NCI-H1092 treated with DMSO at 0.1 percent for 48 hours (cell line): ENCODE results near the gene ARHGEF7.
"Not testable (repeated sequence)": the region's sequence is repeated elsewhere in the genome, so short reads cannot be mapped to it uniquely, and the experiment has no call there.

ENCODE experiments used
- DNase-seq: peaks from one replicate; lab custom pipeline; 2025; lab: John Stamatoyannopoulos, UW

The ARHGEF7 gene

DNA sequence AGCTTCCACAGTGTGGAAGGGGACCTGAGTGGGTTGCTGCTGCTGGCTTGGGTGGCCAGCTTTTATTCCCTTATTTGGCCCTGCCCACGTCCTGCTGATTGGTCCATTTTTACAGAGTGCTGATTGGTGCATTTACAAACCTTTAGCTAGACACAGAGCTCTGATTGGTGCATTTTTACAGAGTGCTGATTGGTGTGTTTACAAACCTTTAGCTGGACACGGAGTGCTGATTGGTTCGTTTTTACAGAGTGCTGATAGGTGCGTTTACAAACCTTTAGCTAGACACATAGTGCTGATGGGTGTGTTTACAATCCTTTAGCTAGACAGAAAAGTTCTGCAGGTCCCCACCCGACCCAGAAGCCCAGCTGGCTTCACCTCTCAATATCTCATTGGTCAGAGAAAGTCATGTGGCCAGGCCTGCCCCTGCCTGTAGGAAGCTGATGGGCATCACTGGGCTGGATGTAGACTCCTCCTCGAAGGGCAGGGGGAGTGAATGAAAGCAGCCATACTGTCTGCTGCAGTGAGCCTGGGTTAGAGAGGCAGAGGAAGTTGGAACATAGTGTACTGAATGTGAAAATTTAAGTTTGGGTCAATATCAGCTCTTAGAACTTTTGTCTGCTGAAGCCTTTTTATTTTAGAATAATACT is 83.7 kb downstream of the ARHGEF7 start:
- not testable (repeated sequence) for DNase-seq

DNA sequence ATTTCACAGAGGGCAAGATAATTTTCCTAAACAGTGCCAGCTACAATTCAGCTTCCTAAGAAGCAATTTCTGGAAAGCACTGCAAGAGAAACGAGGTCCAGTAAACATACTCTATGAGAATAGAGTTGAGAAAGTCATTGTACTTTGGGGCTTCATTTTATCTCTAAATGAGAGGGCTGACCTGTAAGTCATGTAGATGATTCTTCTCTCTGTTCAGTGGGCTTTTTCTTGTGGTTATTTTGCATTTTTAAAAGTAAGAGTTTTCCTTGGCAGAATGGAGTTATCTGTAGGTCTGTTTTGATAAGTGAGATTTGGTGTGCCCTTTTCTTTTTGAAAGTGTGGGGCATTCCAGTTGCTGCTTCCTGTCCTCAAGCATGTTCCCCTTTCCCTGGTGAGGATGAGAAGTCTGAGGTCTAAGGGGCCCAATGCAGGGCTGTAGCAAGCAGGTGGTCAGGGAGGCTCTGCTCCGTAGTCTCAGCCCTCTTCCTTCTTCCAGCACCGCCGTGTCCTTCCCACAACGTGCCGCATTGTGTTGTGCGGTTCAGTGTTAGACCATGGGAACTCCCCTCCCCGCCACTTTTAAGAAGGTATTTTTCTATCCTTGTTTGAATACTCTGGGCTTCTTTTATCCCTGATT is 86.3 kb downstream of the ARHGEF7 start:
- no peak for DNase-seq

DNA sequence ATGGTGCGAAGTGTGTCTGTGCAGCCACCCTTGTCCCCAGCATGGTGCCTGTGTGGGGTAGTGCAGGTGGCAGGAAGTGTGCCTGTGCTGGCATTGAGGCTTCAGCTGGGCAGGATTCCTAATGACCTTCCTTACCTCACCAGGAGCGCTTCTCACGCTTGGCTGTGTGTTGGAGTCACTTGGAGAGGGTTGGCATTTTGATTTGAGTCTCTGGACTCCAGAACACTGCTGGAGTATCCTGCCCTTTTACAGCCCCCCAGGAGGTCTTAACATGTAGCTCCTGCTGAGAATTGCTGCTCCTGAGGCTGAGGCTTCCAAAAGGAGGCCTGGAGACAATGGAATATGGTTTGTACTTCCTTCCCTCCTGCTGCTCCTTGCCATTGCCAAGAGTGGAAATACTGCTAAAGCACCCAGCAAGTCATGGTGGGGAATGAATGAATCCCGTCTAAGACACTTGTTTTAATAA is 87.1 kb downstream of the ARHGEF7 start:
- DNase-seq: peak; percentile 45

DNA sequence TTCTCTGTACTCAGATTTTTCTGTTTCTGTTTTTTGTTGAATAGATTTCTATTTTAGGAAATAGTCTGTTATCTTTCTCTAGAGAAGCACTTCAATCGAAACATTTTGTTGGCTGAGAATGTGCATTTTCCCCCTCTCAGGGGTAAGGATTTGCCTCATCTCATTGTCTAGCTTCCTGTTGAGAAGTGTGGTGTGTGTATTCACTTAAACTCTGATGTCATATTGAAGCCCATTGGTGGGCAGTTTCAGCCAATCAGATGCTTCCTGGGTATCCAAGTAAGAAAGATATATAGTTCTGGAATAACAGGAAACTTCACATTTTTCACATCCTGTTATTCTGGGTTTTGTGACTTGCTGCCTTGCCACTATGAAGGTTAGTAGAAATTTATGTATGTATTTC is 87.6 kb downstream of the ARHGEF7 start:
- peak; percentile 27 for DNase-seq

DNA sequence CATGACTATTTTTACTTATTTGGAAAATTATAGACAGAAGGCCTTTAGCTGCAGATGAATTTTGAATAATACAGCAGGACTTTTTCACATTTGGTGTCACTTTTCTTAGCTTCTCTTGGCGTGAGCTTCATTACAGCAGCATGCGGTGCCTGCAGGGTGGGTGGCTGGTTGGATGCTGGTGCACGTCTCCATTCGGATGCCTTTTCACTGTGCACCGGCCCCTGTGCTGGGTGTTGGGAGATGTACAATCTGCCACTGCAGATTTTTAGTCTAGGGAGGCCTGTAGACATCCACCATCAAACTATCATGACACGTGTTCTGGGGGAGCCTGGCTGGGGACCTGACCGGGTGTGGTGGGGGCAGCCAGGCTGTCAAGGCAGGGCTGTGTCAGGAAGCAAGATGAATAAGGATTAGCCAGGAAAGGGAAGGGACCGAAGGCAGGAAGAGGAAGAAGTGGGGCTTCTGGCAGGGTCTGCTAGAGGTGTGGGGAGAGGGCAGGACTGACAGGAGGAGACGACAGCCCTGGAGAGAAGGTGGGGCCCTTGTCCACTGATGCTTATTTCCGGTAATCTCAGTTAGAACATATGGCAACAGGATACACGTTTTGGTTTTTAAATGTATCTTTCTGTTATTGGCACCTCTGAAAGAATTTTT is 88.8 kb downstream of the ARHGEF7 start:
- DNase-seq: no peak

GRCh38 chr13:111204438-111205177 is 89.5 kb downstream of the ARHGEF7 start:
- DNase-seq: no peak

GRCh38 chr13:111206148-111206547 is 91.0 kb downstream of the ARHGEF7 start:
- no peak for DNase-seq

GRCh38 chr13:111209613-111210012 is 94.5 kb downstream of the ARHGEF7 start:
- DNase-seq: no peak

DNA sequence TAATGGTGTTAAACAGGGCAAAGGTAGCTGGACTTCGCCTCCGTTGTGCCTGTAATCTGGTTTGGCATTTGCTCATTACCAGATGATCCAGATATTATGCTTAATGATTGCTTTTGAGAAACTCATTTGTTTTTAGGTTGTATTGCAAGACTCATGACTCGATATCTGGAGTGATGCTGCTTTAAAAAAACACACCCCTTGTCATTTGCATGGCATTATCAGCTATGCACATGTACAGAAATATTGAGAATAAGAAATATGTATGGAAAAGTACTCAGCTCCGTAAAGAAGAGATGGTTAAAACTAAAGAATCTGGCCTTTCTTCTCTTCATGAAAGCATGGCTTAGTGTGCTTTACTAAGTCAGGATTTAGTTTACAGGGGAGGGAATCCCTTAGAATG is 95.0 kb downstream of the ARHGEF7 start:
- DNase-seq: no peak

DNA sequence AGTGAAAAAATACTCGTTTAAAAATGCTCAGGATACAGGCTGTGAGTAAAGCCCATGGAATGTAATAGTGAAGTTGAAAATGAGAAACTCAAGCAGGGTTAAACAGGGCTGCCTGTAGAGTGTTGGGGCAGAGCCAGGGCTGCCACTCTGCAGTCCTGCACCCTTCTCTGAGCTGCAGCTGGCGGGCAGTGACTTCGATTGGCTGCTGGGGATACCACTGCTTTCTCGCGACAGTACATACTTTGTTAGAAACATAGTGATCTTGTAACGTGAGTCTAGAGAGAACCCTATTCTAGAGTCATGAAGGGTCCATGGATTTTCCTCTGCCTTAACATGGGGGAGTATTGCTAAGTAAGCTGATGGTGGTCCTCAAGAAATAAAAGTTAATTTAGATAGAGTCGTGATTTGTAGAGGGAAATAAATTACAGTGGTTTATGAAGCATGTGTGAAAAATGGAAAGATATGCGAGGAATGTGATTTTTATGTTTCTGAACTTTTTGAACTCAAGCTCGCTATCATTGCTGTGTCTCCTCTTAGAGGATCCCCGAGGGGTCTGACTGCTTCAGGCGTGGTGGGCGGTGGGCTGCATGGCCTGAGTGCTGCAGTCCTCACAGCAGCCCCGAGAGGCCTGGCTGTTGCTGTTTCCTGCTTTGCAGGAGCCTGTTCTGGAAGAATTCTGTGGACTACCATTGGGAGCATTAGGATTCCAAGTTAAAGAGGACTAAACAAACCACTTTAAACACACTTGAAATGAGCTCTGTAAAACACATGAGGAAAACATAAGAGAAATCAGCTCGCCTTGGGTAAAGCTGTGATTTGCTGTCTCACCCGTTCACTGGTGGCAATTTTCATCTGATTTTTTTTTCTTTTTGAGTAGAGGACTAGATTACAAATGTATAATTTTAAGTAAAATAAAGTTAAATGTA is 95.7 kb downstream of the ARHGEF7 start:
- DNase-seq: no peak

DNA sequence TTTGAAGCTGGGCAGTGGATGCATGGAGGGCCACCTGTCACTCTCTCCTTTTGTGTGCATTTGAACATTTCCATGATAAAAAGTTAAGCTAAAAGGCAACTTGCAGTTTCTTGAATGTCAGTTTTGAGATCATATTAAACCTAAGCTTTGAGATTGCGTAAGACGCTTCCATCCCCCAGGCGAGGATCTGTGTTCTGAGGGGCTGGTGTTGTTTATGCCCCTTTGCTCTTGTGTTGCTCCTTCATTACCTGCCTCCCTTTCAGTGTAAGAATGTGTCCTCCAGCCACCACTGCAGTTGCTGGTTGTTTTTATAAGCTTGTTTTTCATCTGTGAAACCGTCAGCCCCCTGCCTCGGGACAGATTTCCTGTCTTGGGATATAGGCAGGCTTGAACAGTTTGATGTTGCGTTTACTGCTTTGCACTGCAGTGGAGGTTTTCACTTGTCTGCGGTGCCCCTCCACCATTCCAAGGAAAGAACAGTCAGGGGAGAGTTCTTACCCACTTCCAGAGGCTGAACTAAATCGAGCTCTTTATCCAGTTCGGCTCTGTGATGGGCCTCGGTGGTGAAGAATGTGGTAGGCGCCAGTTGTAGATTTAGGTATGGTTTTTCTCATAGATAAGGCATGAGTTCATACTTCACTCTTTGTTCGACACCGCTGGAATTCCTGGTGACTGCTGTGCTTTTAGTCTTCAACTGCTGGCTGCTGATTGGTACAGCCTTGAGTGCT is 96.8 kb downstream of the ARHGEF7 start:
- DNase-seq: no peak

- no peak for DNase-seq
These were observed 97.4 kb downstream of the ARHGEF7 start for GRCh38 chr13:111212517-111212873.

- DNase-seq: peak; percentile 60
These were observed 99.0 kb downstream of the ARHGEF7 start for GRCh38 chr13:111213964-111214726.

DNA sequence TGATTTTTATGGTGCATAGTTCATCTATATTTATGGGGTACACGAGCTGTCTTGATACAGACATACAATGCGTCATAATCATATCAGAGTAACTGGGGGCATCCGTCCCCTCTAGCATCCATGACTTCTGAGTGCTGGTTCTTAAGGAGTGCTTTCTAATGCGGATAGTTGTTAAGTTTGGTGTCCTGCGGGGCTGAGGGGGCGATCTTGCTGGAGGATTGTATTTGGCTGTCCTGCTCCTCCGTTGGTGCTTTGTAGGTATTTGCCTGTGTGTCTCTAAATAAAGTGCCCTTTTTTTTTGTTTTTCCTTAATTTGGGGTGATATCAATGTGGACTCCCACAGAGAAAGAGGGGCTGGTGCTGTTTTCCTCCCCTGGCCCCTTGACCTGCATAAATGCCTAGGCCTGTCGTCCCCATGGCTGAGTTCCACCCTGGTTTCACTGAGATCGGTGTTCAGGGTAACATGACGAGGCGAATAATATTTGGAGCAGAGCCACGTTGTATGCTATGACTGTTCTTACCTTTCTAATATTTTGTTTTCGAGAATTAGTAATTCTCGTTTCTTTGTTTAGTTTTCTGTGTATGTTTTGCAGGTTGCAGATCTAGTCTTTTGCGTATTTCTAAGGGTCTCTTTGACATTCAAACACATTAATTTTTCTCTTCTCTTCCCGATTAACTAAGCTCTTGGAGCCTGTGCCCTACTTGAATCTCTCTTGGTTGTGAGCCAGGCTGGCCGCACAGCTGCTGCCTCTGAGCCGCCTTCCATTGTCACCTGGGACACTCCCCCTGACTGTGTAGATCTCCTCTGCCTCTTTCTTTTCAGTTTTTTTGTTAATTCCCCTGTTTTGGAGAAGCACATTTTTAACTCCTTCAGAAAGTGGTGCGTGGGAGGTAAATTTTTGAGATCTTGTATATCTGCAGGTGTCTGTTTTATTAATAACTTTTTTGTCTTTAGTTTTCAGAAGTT is 100.3 kb downstream of the ARHGEF7 start:
- DNase-seq: peak; percentile 91

GRCh38 chr13:111216166-111216960 is 101.3 kb downstream of the ARHGEF7 start:
- DNase-seq: peak; percentile 83

DNA sequence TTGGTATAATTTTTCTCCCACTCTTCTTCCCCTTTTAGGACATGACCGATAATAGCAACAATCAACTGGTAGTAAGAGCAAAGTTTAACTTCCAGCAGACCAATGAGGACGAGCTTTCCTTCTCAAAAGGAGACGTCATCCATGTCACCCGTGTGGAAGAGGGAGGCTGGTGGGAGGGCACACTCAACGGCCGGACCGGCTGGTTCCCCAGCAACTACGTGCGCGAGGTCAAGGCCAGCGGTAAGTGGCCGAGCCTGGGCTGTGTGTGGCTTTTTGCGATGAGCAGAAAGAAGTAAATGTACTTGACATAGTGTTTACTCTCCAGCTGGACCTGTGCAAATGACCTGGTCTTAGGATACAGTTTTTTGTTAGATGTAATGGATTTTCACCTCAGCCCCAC is 102.5 kb downstream of the ARHGEF7 start:
- no peak for DNase-seq

DNA sequence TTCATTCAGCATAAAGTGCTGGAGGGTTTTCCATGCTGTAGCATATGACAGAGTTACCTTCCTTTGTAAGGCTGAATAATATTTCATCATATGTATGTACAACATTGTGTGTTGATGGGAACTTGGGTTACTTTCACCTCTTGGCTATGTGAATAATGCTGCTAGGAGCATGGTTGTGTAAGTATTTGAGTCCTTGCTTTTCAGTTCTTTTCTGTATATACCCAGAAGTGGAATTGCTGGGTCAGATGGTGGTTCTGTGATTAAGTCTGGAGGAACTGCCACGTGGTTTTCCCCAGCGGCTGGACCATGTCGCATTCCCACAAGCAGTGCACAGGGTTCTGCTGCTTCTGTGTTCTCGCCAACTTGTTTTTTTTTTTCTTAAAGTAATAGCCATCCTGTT is 104.2 kb downstream of the ARHGEF7 start:
- DNase-seq: no peak

DNA sequence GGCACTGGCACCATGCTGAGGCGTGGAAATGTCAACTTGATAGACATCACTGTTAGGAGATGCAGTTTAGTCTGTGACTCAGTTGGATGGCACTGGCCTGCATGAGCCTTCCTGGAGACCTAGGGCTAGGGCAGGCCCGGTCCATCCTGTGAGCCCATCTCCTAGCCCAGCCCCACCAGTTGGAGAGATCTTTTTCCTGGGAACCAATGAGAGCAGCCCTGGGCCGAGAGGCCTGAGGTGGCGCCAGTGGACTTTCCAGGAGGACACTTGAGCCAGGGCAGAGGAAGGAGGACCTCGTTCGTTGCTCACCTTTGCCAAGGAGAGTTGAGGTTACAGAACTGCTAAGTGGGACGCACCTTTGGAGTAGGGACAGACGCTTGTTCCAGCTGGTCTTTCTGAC is 104.8 kb downstream of the ARHGEF7 start:
- no peak for DNase-seq
